Sigmoid colon (tissue), 4 donors: ENCODE results near the gene SERPINE1.

Experiments used
- CTCF ChIP-seq, 4 experiments: fragments of 450-650 bp in 3 of 4; fragments of 200-600 bp in 1 of 4; IDR thresholded peaks; one replicate each; pipeline ENCODE4 v1.5.1; 2016 to 2019; ENCODE audit warnings: antibody characterized with exemption in 4 of 4, mild to moderate bottlenecking in 3 of 4, moderate library complexity in 2 of 4
- EP300 ChIP-seq, 4 donors: sonication (generic); formaldehyde crosslinking; IDR thresholded peaks; one replicate each; pipeline ENCODE4 v1.6.1; 2017; ENCODE audit warnings: antibody characterized with exemption in 4 of 4
- POLR2AphosphoS5 ChIP-seq, 4 donors: sonication (generic); formaldehyde crosslinking; IDR thresholded peaks; one replicate each; pipeline ENCODE4 v1.6.1; 2017; ENCODE audit warnings: antibody characterized with exemption in 4 of 4

- no peak for TF ChIP-seq CTCF (IDR thresholded peaks at IDR 0.05)
- no peak for TF ChIP-seq EP300 (IDR thresholded peaks at IDR 0.05)
- TF ChIP-seq POLR2AphosphoS5 (IDR thresholded peaks at IDR 0.05) = no peak
Measured at GRCh38 chr7:101088858-101089529, 37.9 kb upstream of the SERPINE1 start.
